ENCODE data around the gene CENPV. TPM values are rescaled to one million over a fixed set of nuclear protein-coding genes. Genes with fewer than 3 reads are reported as not detected.

Gene CENPV
- total RNA-seq, 4 donors from 2014 or later, result 27.0 to 156 (median 57.1) TPM

DNA sequence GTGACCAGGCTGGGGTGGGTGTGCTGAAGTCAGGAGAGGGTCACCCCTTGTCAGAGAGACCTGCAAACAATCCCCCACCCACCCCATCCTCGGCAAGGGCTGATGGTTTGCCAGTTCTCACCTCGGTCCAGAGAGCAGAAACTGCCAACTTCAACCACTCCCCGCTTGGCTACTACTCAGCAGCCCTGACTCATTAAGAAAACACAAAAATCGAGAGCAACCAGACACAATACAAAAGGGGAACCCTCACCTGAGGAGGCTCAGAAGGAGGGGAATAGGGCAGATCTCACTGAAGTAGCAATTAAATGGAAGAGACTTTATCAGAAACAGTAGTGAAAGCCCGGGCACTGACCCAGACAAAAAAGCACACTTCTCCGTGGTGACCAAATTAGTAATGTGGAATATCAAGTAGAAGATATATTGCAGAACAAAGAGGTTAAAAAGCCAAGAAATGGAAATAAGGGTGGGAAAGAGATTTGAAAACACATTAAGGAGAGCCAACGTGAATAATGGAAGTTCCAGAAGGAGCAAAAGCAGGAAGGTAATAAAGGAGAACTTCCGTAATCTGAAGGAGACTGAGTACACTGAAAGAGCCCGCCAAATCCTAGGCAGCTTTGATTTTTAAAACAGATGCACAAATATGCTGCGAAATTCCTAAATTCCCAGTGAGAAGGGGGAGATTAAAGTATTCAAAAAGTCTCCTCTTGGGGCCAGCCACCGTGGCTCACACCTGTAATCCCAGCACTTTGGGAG lies 23.6 kb downstream of the CENPV start:
- WGBS, 2 donors (ENCODE audit: low coverage in 1 of 2), result 46 to 52% methylated on average over 5 to 11 of the region's 11 CpGs
- H3K27me3 ChIP-seq, result no peaks in the 10 kb centered on the region
- in situ Hi-C loops (cut with MboI; ENCODE audit: low pct_ligation_motif_present in 1 of 4, low pct_unique_long_range_greater_than_20kb in 1 of 4, low sequenced_read_pairs in 3 of 4), result no loop called here
- intact Hi-C loops (cut with DNase I; ENCODE audit: low total_unique reads), result no loop called here
- H3K9me3 ChIP-seq, result no peaks in the 10 kb centered on the region
- DNase-seq, result peak; percentile 70
- TF ChIP-seq POLR2A (IDR thresholded peaks at IDR 0.05), result peak; percentile 33
- TF ChIP-seq POLR2AphosphoS5 (IDR thresholded peaks at IDR 0.05), result peak in 1 of 3 donors; percentile 36
- TF ChIP-seq EP300 (IDR thresholded peaks at IDR 0.05; ENCODE audit: low read depth), result no peak
- TF ChIP-seq, protein P1, sequence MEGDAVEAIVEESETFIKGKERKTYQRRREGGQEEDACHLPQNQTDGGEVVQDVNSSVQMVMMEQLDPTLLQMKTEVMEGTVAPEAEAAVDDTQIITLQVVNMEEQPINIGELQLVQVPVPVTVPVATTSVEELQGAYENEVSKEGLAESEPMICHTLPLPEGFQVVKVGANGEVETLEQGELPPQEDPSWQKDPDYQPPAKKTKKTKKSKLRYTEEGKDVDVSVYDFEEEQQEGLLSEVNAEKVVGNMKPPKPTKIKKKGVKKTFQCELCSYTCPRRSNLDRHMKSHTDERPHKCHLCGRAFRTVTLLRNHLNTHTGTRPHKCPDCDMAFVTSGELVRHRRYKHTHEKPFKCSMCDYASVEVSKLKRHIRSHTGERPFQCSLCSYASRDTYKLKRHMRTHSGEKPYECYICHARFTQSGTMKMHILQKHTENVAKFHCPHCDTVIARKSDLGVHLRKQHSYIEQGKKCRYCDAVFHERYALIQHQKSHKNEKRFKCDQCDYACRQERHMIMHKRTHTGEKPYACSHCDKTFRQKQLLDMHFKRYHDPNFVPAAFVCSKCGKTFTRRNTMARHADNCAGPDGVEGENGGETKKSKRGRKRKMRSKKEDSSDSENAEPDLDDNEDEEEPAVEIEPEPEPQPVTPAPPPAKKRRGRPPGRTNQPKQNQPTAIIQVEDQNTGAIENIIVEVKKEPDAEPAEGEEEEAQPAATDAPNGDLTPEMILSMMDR (IDR thresholded peaks at IDR 0.05), result no peak
- peaks cover 0 to 9% (median 2%) of the 10 kb centered on the region in 4 donors for H3K36me3 ChIP-seq
- H3K4me1 ChIP-seq, result peaks cover 0 to 15% (median 12%) of the 10 kb centered on the region in 4 donors
- peak overlapping the region in 1 of 4 donors; percentile 17 for H3K4me3 ChIP-seq
- H3K27ac ChIP-seq, result peak overlapping the region; percentile 64 to 77 (median 74)

DNA sequence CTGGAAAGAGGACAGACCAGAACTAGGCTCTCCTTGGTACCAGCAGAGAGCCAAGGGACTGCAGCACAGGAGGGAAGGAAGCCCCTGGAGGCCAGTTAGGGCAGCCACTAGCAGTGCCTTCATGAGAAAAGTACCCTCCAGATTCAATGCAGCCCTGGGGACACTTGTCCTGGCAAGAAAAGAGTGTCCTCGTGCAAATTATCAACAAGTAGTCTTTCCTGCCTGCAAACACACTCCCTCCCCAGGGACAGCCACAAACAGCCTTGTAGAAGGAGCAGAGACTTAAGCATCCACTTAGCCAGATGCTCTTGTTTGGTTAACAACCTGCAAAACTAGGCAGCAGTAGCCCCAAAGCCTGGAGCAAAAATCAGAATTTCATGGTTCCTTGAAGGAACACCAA lies 24.3 kb downstream of the CENPV start:
- H3K36me3 ChIP-seq, result peaks cover 0 to 9% (median 2%) of the 10 kb centered on the region in 4 donors
- 15% methylated on average over 1 of the region's 1 CpG; no CpG with 5 or more reads in 1 of the 2 donors for WGBS, 2 donors (ENCODE audit: low coverage in 1 of 2)
- H3K27me3 ChIP-seq, result no peaks in the 10 kb centered on the region
- no peaks in the 10 kb centered on the region for H3K9me3 ChIP-seq
- peak overlapping the region; percentile 64 to 77 (median 74) for H3K27ac ChIP-seq
- in situ Hi-C loops (cut with MboI; ENCODE audit: low pct_ligation_motif_present in 1 of 4, low pct_unique_long_range_greater_than_20kb in 1 of 4, low sequenced_read_pairs in 3 of 4), result no loop called here
- intact Hi-C loops (cut with DNase I; ENCODE audit: low total_unique reads), result no loop called here
- no peak for DNase-seq
- H3K4me1 ChIP-seq, result peaks cover 0 to 15% (median 12%) of the 10 kb centered on the region in 4 donors
- no peak overlapping the region for H3K4me3 ChIP-seq
- no peak for TF ChIP-seq EP300 (IDR thresholded peaks at IDR 0.05; ENCODE audit: low read depth)
- TF ChIP-seq, protein P1 (IDR thresholded peaks at IDR 0.05), result no peak
- TF ChIP-seq POLR2A (IDR thresholded peaks at IDR 0.05), result no peak
- no peak for TF ChIP-seq POLR2AphosphoS5 (IDR thresholded peaks at IDR 0.05)

DNA sequence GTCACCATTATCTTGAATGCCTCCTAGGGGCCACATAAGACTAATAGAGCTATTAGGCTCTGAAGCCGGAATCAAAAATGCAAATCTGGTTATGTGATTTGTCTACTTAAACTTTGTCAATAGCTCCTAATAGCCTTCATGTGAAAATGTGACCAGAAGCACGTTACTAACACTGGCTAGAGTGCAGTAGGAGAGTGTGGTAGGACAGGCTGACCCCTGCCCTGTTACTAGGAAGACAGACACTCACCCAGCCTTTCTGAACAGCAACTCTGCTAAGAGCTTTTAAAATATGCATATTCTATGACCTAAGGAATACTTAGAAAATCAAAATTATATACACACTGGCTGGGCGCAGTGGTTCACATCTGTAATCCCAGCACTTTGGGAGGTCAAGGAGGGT lies 26.3 kb downstream of the CENPV start:
- 92% methylated on average over 3 of the region's 3 CpGs; no CpG with 5 or more reads in 1 of the 2 donors for WGBS, 2 donors (ENCODE audit: low coverage in 1 of 2)
- Histone ChIP-seq H3K4me1 (peaks cover 0 to 13% (median 8%) of the 10 kb centered on the region in 4 donors), H3K27ac (no peak overlapping the region), H3K27me3 (no peaks in the 10 kb centered on the region), H3K36me3 (peaks cover 0 to 9% (median 2%) of the 10 kb centered on the region in 4 donors), H3K4me3 (no peak overlapping the region), H3K9me3 (no peaks in the 10 kb centered on the region)
- intact Hi-C loops (cut with DNase I; ENCODE audit: low total_unique reads), result no loop called here
- TF ChIP-seq, protein P1 (IDR thresholded peaks at IDR 0.05), result no peak
- TF ChIP-seq POLR2A (IDR thresholded peaks at IDR 0.05) (no peak), POLR2AphosphoS5 (IDR thresholded peaks at IDR 0.05) (no peak), EP300 (IDR thresholded peaks at IDR 0.05; ENCODE audit: low read depth) (no peak)
- no peak for DNase-seq
- in situ Hi-C loops (cut with MboI; ENCODE audit: low pct_ligation_motif_present in 1 of 4, low pct_unique_long_range_greater_than_20kb in 1 of 4, low sequenced_read_pairs in 3 of 4), result no loop called here

DNA sequence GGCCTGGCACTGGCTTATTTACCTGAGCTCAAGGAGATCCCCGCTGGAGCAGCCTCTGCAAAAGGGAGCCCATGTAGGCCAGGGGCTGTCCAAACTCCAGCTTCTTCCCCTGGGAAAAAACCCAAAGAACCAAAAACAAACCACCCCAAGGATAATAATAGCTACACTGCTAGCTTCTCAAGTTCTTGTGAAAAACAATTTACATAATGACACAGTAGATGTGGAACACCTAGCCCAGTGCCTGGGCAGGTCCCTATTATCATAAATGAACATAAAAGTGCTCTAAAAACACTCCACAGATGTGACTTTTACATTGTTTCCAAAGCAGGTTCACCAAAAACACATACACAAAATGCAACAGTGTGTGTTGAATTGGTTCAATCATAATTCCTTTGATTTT lies 27.3 kb downstream of the CENPV start:
- Histone ChIP-seq H3K9me3 (no peaks in the 10 kb centered on the region), H3K4me3 (no peak overlapping the region), H3K36me3 (peaks cover 0 to 9% (median 2%) of the 10 kb centered on the region in 4 donors), H3K27ac (no peak overlapping the region), H3K27me3 (no peaks in the 10 kb centered on the region), H3K4me1 (peaks cover 0 to 13% (median 8%) of the 10 kb centered on the region in 4 donors)
- in situ Hi-C loops (cut with MboI; ENCODE audit: low pct_ligation_motif_present in 1 of 4, low pct_unique_long_range_greater_than_20kb in 1 of 4, low sequenced_read_pairs in 3 of 4), result no loop called here
- intact Hi-C loops (cut with DNase I; ENCODE audit: low total_unique reads), result no loop called here
- no peak for DNase-seq
- 95 to 100% methylated on average over 1 of the region's 1 CpG for WGBS, 2 donors (ENCODE audit: low coverage in 1 of 2)
- no peak for TF ChIP-seq POLR2A (IDR thresholded peaks at IDR 0.05)
- no peak for TF ChIP-seq POLR2AphosphoS5 (IDR thresholded peaks at IDR 0.05)
- TF ChIP-seq, protein P1 (IDR thresholded peaks at IDR 0.05), result no peak
- no peak for TF ChIP-seq EP300 (IDR thresholded peaks at IDR 0.05; ENCODE audit: low read depth)

Data from transverse colon (tissue), 4 donors.